Activated CD8-positive, alpha-beta memory T cell treated with anti-CD3 and anti-CD28 coated beads for 4 hours (primary cell): Measurements from ENCODE around the gene MYL11.
A peak's percentile ranks its signal among the peaks of the same experiment; 100 is the strongest.
"Not testable (repeated sequence)": the region's sequence is repeated elsewhere in the genome, so short reads cannot be mapped to it uniquely, and the experiment has no call there.

Source experiments
- DNase-seq, 2 donors: peaks; one replicate each; pipeline ENCODE4 v3.0.0-alpha.2; 2020; ENCODE audit warnings: low read depth in 2 of 2

MYL11 gene

DNA sequence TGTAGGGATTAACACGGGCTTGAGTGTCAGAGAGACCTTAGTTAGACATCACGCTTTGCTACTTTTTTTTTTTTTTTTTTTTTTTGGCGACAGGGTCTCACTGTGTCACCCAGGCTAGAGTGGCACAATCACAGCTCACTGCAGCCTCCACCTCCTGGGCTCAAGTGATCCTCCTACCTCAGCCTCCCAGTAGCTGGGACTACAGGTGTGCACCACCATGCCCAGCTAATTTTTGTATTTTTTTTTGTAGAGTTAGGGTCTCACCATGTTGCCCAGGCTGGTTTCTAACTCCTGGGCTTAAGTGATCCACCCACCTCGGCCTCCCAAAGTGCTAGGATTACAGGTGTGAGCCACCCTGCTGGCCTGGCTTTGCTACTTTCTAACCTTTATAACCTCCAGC, 22.0 kb downstream of the MYL11 start:
- DNase-seq = not testable (repeated sequence)

DNA sequence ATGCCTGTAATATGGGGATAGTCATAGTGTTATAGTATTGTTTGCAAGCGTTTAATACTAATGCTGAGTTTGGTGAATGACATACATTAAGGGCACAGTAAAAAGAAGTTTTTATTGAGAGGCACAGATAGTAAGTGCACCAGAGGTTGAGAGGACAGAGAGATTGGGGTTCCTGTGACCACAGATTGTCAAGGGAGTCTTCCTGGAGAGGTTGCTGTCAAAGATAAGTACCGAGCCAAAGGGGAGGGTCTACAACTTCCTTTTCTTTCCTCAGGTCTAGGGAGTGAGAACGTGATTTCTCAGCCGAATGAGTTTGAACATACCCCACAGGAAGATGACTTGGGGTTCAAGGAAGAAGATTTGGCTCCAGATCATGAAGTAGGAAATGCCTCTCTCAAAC, 22.5 kb downstream of the MYL11 start:
- no peak for DNase-seq

DNA sequence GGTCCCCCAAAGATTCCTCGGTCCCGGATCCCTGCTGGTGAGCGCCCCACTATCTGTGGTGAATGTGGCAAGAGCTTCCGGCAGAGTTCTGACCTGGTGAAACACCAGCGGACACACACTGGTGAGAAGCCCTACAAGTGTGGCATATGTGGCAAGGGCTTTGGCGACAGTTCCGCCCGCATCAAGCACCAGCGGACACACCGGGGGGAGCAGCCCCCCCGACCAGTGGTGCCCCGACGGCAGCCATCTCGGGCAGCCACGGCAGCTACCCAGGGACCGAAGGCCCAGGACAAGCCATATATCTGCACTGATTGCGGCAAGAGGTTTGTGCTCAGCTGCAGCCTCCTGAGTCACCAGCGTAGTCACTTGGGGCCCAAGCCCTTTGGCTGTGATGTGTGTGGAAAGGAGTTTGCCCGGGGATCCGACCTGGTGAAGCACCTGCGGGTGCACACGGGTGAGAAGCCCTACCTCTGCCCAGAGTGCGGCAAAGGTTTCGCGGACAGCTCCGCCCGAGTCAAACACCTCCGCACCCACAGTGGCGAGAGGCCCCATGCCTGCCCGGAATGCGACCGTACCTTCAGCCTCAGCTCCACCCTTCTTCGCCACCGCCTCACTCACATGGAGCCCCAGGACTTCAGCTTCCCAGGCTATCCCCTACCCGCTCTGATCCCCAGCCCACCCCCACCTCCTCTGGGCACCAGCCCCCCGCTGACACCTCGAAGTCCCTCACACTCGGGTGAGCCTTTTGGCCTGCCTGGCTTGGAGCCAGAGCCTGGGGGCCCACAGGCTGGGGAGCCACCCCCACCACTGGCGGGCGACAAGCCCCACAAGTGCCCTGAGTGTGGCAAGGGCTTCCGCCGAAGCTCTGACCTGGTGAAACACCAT, 23.4 kb downstream of the MYL11 start:
- DNase-seq = no peak

DNA sequence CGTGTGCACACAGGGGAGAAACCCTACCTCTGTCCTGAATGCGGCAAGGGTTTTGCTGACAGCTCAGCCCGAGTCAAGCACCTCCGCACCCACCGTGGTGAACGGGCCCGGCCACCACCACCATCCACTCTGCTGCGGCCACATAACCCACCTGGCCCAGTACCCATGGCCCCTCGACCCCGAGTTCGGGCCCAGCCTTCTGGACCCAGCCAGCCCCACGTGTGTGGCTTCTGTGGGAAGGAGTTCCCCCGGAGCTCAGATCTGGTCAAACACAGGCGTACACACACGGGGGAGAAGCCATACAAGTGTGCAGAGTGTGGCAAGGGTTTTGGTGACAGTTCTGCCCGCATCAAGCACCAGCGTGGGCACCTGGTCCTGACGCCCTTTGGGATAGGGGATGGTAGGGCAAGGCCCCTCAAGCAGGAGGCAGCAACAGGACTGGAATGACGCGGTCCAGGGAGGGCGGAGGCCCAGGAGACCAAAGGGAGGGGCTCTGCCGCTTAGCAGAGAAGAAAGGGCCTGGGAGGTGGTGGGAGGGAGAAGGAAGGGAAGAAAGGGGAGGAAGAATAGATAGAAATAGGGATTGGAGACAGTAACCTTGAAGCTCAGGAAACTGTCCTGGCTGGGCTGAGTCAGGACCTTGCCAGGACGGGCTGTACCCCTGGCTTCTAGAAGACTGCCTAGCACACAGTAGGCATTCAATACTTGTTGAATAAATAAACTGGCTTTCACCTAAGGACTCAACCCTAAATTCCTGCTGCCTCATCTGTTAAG, 24.2 kb downstream of the MYL11 start:
- DNase-seq = no peak

DNA sequence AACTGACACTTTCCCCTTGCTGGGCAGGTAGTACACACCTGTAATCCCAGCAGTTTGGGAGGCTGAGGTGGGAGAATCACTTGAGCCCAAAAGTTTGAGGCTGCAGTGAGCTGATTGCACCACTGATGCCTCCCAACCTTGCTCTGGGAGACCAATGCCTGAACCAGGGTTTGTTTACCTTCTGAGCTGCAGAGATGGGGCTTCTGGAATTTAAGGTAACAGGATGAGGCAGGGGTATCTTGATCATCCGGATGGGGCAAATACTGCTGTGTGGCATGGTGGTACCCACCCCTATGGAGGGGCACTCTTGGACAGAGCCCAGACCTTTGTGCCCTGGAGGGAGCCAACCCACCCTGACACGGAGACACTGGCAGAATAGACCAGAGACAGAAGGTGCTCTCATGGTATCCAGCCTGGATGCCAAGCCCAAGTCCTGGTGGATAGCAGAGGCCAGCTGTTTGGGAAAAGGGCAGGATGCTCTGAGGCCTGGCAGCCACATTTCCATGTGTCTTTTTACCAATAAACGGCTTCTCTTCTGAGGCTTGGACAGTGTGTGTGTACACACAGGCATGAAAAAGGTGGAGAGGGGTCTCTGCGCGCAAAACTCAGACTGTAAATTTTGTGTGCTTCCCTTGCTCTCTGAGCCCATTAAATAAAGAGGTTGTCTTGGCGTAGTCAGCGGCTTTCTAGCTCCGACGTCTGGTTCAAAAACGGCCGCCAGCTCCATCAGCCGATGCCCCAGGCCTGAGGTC, 25.0 kb downstream of the MYL11 start:
- no peak for DNase-seq

DNA sequence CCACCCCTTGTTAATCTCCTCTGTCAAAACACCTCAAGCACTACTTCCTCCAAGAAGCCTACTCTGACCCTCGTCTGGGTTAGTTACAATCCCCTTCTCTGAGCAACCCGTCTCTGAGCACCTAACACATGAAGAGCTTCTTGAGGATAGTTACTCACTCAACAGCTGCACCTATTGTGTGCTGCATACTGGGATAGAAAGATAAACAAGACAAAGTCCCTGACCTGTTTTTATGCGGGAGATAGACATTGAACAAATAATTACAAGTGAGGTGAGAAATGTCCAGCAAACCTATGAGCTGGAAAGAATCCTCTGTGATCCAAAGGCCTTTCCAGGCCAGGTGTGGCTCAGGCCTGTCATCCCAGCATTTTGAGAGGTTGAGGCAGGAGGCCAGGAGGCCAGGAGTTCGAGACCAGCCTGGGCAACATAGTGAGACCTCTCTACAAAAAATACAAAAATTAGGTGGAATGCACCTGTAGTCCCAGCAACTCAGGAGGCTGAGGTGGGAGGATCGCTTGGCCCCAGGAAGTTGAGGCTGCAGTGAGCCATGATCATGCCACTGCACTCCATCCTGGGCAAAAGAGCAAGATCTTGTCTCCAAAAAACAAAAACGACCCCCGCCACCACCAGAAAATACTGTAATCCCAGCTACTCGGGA, 27.3 kb downstream of the MYL11 start:
- no peak for DNase-seq

DNA sequence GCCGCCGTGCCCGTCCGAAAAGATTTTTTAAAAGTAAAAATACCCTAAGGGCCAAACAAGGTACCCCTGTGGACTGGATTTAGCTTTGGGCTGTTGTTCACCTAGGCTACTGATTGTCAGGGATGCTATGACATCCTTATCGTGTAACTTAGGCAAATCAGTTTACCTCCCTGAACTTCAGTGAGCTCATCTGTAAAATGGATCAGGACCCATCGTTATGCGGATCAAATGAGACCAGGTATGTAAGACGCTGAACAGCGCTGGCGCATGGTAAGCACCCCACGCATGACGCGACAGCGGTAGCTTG, 32.1 kb downstream of the MYL11 start:
- DNase-seq = no peak

DNA sequence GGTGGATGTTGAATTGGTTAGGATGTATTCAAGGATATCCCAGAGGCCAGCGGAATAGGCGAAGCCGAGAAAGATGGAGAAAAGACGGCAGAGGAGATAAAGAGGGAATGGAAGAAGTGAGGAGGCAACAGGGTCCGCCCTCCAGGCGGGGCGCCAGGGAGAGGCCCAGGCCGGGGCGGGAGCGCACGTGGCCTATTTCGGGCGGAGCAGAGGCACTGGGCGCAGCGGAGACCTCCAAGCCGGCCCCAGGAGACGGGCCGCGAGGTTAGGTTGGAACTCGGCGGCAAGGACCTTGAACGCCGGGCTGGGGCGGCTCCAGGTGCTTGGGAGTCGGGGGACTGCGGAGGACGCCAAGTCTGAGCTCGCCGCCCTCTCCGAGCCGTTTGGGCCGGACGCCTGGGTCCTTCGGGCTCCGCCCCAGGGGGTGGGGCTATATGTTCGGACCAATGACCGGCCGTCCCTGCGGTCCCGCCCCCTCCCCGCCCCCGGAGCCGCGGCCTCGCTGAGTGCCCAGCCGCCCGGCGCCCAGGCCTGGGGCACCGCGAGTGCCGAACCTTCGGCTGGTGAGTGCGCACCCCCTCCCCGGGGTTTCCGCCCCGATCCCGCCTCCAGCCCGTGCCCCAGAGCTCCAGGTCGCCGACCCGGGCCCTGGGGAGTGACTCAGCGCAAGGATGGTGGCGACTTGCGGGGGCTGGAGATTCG, 32.7 kb downstream of the MYL11 start, which contains the start of gene ZNF771:
TSS of gene ZNF771 (plus strand) at position 505 of the 702 bp plus-strand sequence. CDS start 448 bp downstream, outside the sequence.
- peak; percentile 77 to 85 for DNase-seq

DNA sequence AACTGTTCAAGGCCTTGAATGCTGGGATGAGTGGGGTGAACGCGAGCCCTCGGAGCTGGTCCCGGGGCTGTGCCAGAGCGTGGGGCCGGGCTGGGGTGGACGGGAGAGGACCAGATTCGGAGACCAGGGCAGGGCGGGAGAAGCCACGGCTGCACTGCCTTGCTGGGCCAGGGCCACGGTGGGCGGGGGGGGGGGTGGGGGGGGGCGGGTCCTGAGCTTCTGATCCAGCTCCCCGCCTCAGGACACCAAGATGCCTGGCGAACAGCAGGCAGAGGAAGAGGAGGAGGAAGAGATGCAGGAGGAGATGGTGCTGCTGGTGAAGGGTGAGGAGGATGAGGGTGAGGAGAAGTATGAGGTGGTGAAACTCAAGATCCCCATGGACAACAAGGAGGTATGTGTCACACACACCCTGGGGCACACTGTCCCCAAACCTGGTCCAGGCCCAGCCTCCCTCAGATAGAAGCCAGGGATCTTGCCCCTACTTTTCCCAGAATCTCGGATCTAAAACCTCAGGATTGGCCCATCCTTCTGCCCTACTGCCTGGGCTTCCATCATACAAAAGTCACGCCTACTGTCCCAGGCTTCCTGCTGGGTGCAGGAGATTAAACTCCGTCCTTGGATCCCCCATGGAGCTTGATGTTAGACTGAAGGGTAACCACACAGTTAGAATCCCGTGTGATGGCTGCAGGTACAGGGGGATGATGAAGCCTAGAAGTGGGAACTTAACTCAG, 33.4 kb downstream of the MYL11 start:
- DNase-seq = no peak

DNA sequence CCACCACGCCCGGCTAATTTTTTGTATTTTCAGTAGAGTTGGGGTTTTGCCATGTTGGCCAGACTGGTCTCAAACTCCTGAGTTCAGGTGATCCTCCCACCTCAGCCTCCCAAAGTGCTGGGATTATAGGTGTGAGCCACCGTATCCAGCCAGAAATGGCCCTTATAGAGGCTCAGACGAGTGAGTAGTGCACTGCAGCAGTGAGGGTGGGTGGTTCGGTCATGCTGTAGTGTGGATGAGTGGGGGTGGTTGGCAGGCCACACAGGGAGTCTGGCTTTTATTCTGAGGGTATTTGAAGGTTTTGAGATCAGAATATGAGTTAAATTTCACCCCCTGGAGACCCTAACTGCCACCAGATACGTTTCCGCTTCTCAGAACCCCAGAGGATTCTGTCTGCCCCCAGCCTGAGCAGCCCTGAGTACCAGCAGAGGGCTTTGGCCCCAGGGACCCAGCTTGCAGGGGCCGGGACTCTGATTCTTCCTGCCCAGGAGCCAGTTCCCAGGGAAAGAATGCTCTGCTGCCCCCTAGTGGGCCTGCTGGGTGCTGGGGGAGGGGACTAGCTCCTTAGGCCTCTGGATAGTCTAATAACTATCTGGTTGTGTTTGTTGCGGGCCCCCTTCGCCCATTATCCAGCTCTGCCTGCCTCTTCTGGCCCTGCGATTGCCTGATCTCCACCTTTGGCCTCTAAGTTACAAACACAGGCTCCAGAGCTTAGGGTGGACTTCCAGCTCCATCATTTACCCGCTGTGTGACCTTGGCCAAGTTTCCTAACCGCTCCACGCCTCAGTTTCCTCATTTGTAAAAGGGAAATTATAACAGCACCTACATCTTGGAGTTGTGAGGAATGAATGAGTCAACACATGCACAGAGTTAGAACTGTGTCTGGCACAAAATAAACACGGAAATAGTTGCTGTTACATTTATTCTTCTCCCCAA, 34.8 kb downstream of the MYL11 start:
- peak; percentile 83 to 92 for DNase-seq

DNA sequence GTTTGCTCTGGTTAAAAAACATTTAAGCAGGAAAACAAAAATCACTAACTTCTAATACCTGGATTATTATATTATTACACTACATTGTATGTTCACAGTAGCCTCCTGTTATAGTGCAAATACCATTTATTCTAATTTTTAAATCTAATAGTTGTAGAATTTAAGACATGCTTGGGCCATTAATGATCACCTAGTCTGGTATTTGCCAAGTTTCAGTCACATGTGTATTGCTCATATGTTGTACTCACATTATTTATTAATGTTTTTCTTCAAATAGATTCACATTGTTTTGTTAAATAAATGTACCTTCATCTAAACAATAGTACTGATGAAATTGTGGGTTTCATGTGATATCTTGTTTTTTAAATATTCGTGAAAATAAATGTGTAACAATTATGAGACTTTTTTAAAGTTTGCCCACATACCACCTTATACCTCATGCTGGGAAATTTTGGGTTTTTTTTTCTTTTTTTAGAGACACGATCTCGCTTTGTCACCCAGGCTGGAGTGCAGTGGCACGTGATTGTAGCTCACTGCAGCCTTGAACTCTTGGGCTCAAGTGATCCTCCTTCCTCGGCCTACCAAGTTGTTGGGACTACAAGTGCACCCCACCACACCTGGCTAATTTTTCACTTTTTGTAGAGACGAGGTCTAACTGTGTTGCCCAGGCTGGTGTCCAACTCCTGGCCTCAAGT, 38.7 kb downstream of the MYL11 start:
- no peak for DNase-seq

DNA sequence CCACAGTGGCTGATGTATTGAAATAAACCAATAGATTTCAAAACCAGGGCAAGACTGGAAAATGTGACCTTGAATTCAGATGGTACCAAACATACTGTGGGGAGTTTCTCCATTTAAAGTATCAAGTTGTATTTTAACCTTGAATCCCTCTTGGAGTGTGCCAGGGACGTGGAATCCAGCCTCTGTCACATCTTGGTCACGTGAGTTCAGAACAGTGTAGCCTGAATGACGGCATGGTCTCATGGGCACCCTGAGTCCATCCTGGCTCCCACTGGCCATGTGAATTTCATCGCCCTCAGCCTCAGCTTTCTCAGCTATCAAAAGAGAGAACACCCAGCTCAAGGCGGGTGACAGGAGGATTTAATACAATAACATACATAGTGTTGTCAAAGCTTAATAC, 39.6 kb downstream of the MYL11 start:
- DNase-seq = no peak

DNA sequence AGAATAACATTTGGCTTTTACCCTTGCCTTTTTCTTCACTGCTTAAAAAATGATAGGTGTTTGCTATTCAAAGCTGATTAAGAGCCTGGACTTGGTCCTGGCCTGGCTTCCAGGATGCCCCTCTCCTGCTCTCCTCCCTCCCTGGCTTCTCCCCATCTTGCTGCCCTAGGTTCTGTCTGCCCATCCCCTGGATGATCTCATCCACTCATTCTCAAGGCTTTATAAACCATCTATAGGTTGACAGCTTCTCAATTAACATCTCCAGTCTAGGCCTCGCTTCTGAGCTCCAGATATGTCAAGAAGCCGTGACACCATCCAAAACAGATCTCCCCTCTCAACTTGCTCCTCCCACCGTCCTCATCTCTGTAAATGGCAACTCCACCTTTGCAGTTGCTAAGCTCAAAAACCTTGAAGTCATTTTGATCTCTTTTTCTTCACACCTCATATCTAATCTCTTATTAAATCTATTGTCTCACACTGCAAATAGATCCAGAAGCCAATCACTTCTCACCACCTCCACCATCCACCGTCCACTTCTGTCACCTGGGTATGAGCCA, 41.5 kb downstream of the MYL11 start:
- no peak for DNase-seq

DNA sequence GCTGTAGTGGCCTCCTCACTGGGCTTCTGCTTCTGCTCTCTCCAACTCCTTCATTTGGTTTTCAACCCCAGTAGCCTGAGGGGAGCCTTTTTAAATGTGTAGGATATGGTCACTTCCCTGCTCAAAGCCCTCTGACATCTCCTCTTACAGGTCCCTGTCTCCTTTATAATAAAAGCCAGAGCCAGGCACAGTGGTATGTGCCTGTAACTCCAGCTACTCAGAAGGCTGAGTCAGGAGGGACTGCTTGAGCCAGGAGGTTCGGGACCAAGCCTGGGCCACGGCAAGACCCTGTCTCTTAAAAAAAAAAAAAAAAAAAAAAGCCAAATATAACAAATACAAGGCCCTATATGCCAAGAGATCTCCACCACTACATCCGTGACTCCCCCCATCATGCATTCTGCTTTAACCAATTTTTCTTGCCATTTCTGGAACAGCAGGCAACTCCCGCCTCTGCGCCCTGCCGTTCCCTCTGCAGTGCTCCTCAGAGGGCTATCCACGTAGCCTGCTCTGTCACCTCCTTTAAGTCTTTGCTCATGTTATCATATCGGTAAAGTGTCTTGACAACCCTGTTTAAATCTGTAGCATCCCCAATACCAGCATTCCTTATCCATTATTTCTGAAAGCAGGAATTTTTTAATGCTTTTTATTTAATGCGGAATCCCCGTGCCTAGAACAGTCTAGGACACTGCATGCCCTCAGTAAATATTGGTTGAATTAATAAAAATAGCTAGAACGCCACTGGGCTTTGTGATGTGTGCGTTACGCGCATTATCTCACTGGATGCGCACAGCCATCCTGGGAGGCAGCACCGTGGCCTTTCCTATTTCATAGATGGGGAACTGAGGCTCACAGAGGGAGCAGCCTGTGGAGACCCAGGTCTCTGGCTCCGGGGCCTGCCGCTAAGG, 42.3 kb downstream of the MYL11 start:
- DNase-seq = no peak

DNA sequence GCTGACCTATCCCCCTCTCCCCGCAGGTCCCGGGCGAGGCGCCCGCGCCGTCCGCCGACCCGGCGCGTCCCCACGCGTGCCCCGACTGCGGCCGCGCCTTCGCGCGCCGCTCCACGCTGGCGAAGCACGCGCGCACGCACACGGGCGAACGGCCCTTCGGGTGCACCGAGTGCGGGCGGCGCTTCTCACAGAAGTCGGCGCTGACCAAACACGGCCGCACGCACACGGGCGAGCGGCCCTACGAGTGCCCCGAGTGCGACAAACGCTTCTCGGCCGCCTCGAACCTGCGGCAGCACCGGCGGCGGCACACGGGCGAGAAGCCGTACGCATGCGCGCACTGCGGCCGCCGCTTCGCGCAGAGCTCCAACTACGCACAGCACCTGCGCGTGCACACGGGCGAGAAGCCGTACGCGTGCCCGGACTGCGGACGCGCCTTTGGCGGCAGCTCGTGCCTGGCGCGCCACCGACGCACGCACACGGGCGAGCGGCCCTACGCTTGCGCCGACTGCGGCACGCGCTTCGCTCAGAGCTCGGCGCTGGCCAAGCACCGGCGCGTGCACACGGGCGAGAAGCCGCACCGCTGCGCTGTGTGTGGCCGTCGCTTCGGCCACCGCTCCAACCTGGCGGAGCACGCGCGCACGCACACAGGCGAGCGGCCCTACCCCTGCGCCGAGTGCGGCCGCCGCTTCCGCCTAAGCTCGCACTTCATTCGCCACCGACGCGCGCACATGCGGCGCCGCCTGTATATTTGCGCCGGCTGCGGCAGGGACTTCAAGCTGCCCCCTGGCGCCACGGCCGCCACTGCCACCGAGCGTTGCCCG, 43.1 kb downstream of the MYL11 start:
- peak; percentile 72 to 77 for DNase-seq

DNA sequence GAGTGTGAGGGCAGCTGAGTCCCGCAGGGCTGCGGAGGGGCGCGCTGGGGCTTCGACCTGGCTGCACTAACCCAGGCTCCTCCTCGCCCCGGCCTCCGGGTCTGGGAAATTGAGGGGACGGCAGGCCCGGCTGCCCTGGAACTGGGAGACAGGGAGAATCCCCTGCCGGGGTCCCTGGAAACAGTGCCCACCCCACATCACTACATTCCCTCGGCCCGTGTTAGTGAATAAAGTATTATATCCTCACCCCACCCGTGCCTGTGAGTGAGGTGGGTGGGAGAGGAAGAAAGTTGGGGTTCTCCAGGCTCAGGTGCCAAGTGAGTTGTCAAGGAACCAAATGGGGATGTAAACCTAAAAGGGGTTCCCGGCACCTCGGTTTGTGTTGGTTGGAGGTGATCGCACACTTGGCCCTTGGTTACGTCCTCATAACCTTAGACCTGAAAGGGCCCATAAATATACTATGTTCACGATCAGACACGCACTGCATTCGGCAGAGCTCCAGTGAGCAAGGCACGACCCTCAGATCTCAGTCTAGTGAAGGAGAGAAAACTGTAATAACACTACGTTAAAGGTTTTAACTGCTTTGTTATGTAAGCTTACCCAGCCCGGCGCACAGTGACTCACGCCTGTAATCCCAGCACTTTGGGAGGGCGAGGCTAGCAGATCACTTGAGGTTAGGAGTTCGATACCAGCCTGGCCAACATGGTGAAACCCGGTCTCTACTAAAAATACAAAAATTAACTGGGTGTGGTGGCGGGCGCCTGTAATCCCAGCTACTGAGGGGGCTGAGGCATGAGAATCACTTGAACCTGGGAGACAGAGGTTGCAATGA, 44.0 kb downstream of the MYL11 start:
- no peak for DNase-seq
